HG02798 (cell line): Measurements from ENCODE around the gene NAP1L5.

Experiments
- ATAC-seq: cut with Tn5 transposase; IDR thresholded peaks from one replicate; pipeline ENCODE4 v1.9.1; 2021; ENCODE audit warnings: mild to moderate bottlenecking; ENCODE audit not compliant: unreplicated experiment, poor library complexity

The NAP1L5 gene

DNA sequence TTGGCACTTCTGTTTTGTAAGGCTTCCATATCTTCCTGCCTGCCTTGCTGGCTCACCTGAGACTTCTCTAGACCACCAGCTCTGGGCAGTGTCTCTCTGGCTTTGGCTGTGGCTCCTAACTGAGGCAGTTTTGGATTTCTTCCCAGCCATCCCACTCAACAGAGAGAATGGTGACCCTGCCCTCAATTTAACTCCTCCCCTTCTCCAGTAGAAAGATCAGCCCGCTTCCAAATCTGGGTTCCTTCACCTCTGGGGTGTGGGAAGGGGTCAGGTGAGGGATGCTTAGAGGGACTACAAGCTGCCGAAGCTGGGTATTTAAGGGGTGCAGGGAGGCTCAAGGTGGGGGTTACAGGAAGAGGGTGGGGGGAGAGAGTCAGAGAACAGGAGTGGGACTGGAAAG is 23.7 kb downstream of the NAP1L5 start:
- no peak for ATAC-seq

DNA sequence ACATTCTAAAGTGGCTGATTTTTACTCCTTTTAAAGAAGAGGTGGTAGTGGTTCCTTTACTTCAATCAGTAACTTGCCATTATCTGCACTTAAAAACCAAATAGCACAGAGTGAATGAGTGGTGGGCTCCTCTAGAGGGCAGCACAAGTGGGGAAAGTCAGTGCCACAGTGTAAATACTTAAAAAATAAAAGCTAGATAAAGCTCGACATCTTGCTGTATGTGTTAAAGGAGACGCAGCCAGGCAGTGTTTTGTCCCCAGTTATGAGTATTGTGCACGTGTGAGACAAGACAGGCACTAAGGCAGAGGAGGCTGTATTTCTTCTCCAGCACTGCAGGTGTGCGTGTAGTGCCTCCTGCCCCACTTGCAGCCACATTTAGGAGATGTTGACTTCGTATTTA is 24.6 kb downstream of the NAP1L5 start:
- peak; percentile 64 for ATAC-seq

DNA sequence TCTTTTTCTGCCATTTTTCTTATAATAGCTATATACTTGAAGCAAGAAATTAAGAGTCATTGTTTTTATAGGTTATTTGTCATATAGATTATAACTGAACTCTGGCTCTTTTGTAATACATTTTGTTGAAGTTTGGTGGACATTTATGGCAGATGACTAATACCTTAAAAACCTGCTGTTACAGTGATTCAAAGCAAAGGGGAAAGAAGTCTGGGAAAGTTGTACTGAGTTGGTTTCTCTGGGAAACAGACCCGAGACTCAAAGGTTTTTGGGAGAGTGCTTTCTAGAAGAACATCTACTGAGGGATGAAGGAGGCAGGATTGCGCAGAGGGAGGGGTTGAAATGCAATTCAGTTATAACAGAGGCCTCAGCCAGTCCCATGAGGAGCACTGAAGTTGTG is 35.9 kb downstream of the NAP1L5 start:
- no peak for ATAC-seq

DNA sequence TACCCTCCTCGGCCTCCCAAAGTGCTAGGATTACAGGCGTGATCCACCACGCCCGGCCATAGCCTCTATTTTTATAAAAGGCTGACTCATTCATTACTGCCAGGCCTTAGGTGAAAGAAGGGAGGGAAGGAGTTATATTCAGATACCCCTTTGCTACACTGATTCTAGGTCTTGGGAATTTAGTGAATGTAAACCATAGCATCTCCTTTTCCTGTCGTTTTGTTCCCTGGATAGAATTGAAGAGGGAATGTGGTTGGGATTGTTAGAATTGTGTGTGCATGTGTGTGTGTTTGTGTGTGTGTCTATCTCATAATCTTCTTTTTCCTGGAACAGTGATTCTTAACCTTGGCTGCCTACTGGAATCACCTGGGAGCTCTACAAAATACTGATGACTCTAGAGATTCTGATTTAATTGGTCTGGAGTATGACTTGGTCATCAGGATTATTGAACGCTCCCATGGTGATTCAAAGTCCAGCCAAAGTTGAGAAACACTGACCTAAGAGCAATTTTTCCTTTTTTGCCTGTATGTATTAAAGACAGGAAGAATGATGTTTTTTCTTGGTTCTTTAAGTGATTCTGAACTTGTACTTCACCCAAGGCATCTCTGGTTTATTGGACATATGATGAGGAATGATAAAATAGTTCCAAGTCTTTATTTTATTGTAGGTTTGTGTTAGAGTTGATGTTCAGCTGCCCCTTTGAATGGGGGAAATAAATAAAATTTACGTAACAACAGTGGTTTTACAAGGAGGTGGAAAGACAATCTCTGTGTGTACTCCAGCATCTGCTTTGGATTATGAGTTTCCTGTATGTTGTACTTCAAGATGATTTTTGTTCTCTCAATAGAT is 37.0 kb downstream of the NAP1L5 start:
- no peak for ATAC-seq

DNA sequence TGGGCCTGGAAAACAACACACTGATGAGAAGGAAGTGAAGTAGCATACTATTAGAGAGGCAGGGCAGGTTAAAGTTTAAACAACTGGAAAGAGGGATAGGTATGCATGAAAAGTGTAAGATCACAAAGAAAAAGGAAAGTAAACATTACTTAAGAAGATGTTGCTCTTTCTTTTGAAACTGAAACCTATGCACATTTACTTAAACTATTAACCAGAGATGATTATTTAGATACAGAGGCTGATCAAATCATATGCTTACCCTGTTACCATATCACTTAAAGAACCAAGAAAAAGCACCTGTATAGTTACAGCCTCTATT is 37.8 kb downstream of the NAP1L5 start:
- ATAC-seq = no peak

DNA sequence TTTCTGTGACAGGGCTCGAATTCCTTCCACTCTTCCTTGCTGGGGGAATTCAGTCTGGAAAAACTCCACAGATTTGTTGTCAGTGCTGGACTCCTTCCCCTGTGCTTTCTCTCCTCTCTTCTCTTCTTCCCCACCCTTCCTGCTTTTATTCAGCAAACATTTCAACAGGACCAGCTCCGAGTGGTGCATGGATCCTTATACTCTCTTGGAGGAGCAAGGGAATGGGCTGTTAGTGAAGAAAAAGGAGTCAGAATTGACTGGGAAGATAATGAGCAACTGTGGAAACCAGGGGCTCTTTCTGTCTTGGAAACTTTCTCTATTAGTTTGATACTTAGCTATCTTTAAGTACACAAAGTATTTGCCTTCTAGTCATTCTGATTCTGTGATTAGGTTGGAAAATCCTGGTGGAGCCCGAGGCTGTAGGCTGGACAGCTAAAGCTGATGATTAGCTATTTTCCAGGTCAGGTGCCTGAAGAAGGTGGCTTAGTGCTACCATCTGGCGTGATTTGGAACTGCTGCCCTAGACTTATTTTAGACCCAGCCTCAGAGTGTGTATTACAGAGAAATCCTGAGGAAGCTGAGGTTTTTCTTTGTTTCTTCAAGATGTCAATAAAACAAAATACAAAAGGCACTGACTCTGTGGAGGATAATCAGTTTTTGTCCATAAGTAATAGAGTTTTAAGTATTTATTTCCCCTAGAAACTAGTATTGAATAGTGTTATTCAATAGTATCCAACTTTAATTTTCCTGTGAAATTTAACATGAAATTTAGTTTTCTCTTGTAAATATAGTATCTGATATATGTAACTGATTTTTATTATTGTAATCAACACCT is 38.4 kb downstream of the NAP1L5 start:
- peak; percentile 82 for ATAC-seq

DNA sequence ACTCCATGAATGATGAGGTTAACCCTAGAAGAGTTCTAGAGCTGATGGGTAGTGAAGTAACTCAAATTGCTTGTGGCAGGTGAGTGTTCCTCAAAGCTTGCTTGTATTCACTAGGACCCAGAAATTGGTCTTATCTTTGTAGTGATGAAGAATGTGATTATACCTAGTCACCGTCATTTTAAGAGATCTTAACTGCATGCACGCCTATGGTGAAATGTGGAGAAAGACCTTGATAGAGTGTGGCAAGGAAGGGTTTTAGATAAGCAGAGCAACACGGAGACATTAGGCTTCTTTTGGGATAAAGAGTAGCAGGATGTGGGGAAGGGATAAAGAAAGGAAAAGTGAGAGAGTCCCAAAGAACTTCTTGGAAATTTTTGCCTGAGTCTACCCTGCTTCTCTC is 42.4 kb downstream of the NAP1L5 start:
- ATAC-seq = no peak

DNA sequence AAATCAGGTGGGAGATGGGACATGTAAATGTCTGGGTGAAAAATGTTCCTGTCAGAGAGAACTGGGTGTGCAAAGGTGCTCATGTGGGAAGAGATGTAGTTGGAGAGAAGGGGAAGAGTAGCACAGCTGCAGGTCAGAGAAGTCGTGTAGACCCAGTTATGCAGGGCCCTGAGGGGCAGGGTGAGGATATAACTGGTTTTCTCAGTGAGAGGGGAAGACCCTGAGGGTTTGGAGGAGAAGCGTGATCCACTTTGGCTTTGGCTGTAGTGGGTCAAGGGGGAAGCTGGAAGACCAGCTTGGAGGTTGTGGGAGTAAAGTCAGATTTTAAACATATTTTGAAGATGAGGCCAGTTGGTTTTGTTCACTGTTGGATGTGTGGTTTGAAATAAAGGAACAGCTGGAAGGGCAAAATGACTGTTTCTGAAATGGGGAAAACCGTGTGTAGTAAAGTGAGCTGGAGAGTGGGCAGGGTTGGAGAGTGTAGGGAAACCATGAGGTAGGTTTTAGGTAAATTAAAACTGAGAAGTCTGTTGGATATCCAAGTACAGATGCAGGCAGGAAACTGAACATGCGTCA is 44.2 kb downstream of the NAP1L5 start:
- ATAC-seq = no peak

DNA sequence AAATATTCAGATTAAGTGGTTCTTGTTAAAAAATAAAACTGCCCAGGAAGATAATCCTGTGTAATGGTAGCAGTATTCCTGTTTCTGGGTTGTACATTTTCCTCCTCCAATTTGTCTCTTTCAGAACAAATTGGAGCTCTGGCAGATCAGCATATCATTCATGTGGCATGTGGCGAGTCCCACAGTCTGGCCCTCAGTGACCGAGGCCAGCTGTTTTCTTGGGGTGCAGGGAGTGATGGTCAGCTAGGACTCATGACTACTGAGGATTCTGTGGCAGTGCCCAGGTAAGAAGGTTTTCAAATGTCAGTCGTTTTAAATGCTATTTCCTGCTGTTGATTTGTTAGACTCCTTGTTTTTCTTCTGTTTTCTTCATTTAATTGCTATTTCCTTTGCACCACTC is 47.9 kb downstream of the NAP1L5 start:
- ATAC-seq = no peak

DNA sequence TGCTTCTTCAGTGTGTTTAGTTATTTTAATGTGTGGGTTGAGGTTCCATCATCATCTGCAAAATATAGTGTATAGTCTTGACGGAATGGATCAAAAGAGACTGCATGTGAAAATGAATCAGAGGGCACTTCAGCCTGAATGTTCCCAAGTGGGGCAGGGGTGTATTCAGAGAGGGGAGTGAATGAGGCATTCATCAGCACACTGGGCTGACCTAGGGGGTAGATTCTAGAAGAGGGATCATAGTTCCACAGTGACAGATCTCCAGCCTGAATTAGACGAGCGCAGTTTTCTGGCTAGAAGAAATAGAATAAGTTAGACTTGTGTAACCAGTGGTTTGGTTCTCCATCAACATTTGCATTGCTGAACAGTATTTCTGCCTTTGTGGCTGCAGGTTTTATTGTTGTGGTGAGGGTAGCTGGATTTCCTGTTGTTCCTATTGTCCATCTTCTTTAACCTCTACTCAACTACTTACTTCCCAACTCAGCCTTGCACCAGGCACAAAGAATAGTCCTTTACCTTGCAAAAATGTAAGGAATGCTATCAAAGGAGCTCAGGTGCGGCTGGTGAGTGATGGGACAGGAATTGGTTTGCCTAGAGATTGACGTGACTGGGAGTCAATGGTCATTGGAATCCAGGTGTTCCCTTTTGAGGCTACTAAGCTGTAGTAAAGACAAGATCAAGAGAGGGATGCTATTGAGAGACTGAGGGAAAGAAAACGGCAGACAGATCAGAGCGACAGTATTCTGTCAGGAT is 50.9 kb downstream of the NAP1L5 start:
- ATAC-seq = no peak

DNA sequence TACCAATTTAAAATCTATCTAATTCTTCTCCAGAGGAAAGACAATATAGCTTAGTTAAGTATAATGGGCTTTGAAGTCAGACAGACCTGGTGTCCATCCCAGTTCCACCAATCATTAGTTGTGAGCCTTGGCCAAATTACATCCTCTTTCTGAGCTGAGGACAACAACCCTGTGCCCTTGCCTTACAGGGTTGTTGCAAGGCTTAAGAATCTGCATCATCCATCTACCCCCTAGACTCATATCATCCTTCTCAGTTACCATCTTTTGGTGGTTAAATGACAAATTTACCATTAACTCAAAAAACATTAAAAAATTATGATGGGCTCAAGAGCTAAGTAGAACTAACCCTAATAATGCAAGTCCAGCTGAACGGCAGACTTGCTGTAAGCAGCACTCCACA is 51.6 kb downstream of the NAP1L5 start:
- ATAC-seq = no peak
